GM23338 (cell line): ENCODE results near the gene FXYD2.

ENCODE experiments used
- CREB1 ChIP-seq: fragments of 250-450 bp; sonication (Bioruptor Pico); IDR thresholded peaks from 2 replicates; pipeline ENCODE4 v1.5.0; 2020; ENCODE audit warnings: low read depth, mild to moderate bottlenecking, moderate library complexity
- CTCF ChIP-seq, 2 experiments: fragments of 200-600 bp in 1 of 2; sonication (generic) in 1 of 2; conservative IDR thresholded peaks; 2 replicates each; pipeline versions ENCODE4 v1.5.1 to v1.6.1; 2016 to 2017; ENCODE audit warnings: antibody characterized with exemption in 2 of 2, low read depth in 2 of 2, mild to moderate bottlenecking in 2 of 2, moderate library complexity in 1 of 2
- EZH2 ChIP-seq: fragments of 200-600 bp; sonication (generic); IDR thresholded peaks from one replicate; pipeline ENCODE4 v1.8.0; 2017; ENCODE audit warnings: antibody characterized with exemption, mild to moderate bottlenecking, low read depth; ENCODE audit not compliant: unreplicated experiment
- EZH2phosphoT487 ChIP-seq: fragments of 200-600 bp; sonication (generic); IDR thresholded peaks from one replicate; pipeline ENCODE4 v1.8.1; 2018; ENCODE audit warnings: antibody characterized with exemption; ENCODE audit not compliant: unreplicated experiment
- JUNB ChIP-seq: IDR thresholded peaks from one replicate; pipeline ENCODE4 v1.6.1; 2016; ENCODE audit warnings: antibody characterized with exemption; ENCODE audit not compliant: unreplicated experiment
- NANOG ChIP-seq: IDR thresholded peaks from 2 replicates; pipeline ENCODE4 v1.6.1; 2016; ENCODE audit warnings: antibody characterized with exemption, borderline replicate concordance
- POLR2AphosphoS5 ChIP-seq: IDR thresholded peaks from 2 replicates; pipeline ENCODE4 v1.6.1; 2016; ENCODE audit warnings: antibody characterized with exemption, low read depth
- REST ChIP-seq: IDR thresholded peaks from one replicate; pipeline ENCODE4 v1.6.1; 2018; ENCODE audit warnings: antibody characterized with exemption; ENCODE audit not compliant: unreplicated experiment
- STAT1 ChIP-seq: IDR thresholded peaks from one replicate; pipeline ENCODE4 v1.6.1; 2016; ENCODE audit warnings: antibody characterized with exemption; ENCODE audit not compliant: unreplicated experiment
- ZNF331 ChIP-seq: fragments of 250-450 bp; sonication (Bioruptor Pico); IDR thresholded peaks from 2 replicates; pipeline ENCODE4 v1.5.0; 2020; ENCODE audit warnings: low read depth, mild to moderate bottlenecking, moderate library complexity
- ZNF462 ChIP-seq: fragments of 250-450 bp; sonication (Bioruptor Pico); IDR thresholded peaks from 2 replicates; pipeline ENCODE4 v1.5.0; 2020; ENCODE audit warnings: mild to moderate bottlenecking, moderate library complexity

GRCh38 chr11:117825538-117826189 is 1.1 kb upstream of the FXYD2 start:
- TF ChIP-seq POLR2AphosphoS5 = no peak
- TF ChIP-seq CTCF (conservative IDR thresholded peaks at IDR 0.05; ENCODE audit: low read depth in 2 of 2) = no peak
- TF ChIP-seq REST = no peak
- no peak for TF ChIP-seq EZH2phosphoT487
- no peak for TF ChIP-seq STAT1
- no peak for TF ChIP-seq EZH2
- TF ChIP-seq CREB1 = no peak
- no peak for TF ChIP-seq NANOG
- TF ChIP-seq JUNB = no peak
- TF ChIP-seq ZNF331 (CRISPR knock-in tag) = no peak
- TF ChIP-seq ZNF462 (CRISPR knock-in tag) = no peak
